Measurements from ENCODE around the gene VTN.

VTN gene

DNA sequence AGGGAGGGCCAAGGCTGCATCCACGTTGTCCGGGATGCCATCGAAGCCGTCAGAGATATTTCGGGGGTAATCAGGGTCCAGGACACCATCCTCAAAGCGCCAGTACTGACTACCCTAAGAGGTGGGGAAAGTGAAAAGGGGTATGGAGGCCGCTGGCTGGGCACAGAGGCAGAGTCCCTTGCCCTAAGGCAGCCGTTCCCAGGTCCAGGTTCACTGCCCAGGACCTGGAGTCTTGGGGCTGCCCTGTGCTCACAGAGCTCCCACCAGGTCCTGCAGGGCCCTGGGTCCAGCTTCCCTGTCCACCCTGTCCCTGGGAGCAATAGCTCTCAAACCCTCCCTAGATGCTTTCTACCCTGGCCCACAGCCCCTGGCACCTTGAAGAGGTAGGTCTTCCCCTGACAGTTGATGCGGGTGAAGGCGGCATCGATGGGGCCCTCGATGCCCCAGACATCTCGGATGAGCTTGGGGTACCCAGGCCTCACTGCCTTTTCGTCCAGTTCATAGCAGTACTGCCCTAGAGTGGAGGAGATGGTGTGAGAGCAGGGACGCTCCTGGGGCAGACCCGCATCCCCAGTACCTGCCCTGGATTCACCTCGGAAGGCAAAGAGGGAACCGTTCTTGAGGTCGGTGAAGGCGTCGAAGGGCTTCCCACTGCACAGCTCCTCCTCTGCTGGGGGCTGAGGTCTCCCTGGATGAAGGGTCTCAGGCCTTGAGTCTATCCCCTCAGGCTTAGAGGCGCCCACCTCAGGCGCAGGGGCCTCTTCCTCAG lies 1.0 kb downstream of the VTN start:
- Mint-ChIP-seq H3K9me3 (no peaks in the 10 kb centered on the region), H3K27me3 (ENCODE audit: low read depth) (peaks cover 14% of the 10 kb centered on the region), H3K4me3 (peak overlapping the region in 1 of 3 experiments; percentile 26), H3K36me3 (ENCODE audit: low read depth) (no peaks in the 10 kb centered on the region), H3K27ac (no peak overlapping the region), H3K4me1 (peaks cover 16% of the 10 kb centered on the region)
- TF ChIP-seq, protein P1, sequence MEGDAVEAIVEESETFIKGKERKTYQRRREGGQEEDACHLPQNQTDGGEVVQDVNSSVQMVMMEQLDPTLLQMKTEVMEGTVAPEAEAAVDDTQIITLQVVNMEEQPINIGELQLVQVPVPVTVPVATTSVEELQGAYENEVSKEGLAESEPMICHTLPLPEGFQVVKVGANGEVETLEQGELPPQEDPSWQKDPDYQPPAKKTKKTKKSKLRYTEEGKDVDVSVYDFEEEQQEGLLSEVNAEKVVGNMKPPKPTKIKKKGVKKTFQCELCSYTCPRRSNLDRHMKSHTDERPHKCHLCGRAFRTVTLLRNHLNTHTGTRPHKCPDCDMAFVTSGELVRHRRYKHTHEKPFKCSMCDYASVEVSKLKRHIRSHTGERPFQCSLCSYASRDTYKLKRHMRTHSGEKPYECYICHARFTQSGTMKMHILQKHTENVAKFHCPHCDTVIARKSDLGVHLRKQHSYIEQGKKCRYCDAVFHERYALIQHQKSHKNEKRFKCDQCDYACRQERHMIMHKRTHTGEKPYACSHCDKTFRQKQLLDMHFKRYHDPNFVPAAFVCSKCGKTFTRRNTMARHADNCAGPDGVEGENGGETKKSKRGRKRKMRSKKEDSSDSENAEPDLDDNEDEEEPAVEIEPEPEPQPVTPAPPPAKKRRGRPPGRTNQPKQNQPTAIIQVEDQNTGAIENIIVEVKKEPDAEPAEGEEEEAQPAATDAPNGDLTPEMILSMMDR (IDR thresholded peaks at IDR 0.05; ENCODE audit: unreplicated experiment in 3 of 3), result no peak

DNA sequence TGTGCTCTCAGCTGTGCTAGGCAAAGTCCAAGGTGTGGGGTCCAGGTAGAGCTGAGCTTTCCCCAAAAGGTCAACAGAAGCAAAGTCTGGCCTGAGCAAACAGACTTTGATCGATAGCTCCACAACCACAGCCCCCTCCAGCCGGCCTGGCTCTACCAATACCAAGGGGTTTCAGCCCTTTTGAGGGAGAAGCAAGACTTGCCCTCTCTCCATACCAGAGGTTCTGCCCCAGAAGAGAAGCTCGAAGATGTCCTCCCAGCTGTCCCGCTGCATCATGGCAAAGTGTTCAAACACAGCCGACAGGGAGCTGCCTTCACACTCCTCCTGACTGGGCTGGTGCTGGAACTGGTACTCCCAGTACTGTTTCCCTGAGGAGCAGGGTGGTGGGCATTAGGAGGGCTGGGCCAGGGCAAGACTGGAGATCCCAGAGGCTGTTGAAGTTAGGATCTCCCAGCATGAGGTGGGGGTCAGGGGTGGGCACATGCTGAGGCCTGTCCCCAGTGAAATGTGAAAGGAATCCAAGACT lies 1.7 kb downstream of the VTN start:
- peaks cover 8% of the 10 kb centered on the region for H3K27me3 Mint-ChIP-seq (ENCODE audit: low read depth)
- H3K36me3 Mint-ChIP-seq (ENCODE audit: low read depth), result peaks cover 4% of the 10 kb centered on the region
- TF ChIP-seq, protein P1 (IDR thresholded peaks at IDR 0.05; ENCODE audit: unreplicated experiment in 3 of 3), result no peak
- H3K9me3 Mint-ChIP-seq, result no peaks in the 10 kb centered on the region
- H3K4me1 Mint-ChIP-seq, result peaks cover 12% of the 10 kb centered on the region
- no peak overlapping the region for H3K4me3 Mint-ChIP-seq
- peak overlapping the region in 1 of 3 experiments; percentile 17 for H3K27ac Mint-ChIP-seq

DNA sequence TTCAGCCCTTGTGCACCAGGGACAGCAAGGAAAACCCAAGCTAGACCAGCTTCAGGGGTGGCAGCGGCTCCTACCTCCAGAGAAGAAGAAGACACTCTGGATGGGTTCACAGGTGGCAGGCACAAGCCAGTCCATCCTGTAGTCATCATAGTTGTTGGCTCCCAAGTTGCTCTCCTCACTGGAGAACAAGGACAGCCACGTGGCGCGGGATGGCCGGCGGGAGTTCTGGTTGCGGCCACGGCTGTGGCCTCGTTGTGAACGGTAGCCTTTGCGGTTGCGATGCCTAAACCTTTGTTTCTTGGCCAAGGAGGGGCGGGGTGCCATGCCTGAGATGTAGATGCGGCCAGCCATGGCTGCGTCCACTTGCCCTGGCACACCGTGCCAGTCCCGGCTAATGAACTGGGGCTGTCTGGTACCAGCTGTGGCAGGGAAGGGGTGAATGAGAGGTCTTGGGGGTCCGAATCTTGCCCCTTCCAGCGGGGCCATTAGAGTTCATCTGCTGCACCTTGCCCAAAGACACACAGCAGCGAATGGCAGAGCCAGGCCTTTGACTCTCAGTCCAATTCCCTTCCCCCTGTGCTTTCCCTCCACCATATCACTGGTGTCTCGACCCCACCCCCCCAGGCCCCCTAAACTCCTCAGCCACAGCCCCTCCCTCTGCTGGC lies 2.3 kb downstream of the VTN start:
- Mint-ChIP-seq H3K9me3 (no peaks in the 10 kb centered on the region), H3K4me3 (no peak overlapping the region), H3K27ac (no peak overlapping the region), H3K36me3 (ENCODE audit: low read depth) (peaks cover 5% of the 10 kb centered on the region), H3K4me1 (peaks cover 11% of the 10 kb centered on the region), H3K27me3 (ENCODE audit: low read depth) (peaks cover 2% of the 10 kb centered on the region)
- TF ChIP-seq, protein P1 (IDR thresholded peaks at IDR 0.05; ENCODE audit: unreplicated experiment in 3 of 3), result no peak

DNA sequence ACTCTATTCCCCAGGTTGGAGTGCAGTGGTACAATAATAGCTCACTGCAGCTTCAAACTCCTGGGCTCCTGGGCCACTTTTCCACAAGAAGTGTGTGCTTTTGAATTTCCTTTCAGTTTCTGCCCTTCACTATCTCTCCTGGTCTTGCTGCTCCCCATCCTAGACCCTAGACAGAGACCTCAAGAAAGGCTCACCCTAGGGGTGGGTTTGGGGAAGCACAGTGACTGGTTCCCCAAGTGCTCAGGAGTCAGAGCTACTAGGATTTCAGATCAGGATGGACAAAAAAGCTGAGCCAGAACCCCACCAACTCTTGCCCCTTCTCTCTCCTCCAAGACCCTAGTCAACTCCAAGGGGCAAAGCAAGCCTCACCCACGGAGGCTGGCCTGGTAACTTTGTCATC lies 3.5 kb downstream of the VTN start:
- Mint-ChIP-seq H3K36me3 (ENCODE audit: low read depth) (peaks cover 8% of the 10 kb centered on the region), H3K9me3 (no peaks in the 10 kb centered on the region), H3K27me3 (ENCODE audit: low read depth) (no peaks in the 10 kb centered on the region), H3K27ac (no peak overlapping the region), H3K4me1 (peaks cover 11% of the 10 kb centered on the region), H3K4me3 (no peak overlapping the region)
- TF ChIP-seq, protein P1 (IDR thresholded peaks at IDR 0.05; ENCODE audit: unreplicated experiment in 3 of 3), result no peak

DNA sequence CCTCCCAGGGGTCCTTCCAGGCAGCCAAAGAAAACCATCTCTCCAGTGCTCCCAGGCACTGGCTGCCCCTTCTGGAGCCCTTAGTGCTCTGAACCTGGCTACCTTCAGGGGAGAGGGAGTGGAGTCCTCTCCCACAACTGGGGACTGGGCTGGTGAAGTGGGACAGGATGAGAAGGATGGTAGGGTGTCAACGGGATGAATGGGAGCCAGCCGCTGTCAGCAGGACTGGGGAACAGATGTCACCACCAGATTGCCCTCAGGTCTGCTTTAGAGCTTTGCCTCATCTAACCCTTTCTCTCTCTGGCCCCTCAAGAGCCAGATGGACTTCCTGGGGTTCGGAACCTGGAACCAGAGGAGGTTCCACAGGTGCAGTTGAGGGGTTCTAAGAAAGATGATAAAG lies 4.6 kb downstream of the VTN start:
- H3K4me1 Mint-ChIP-seq, result peaks cover 5% of the 10 kb centered on the region
- no peak overlapping the region for H3K27ac Mint-ChIP-seq
- peaks cover 17% of the 10 kb centered on the region for H3K36me3 Mint-ChIP-seq (ENCODE audit: low read depth)
- no peaks in the 10 kb centered on the region for H3K9me3 Mint-ChIP-seq
- TF ChIP-seq, protein P1 (IDR thresholded peaks at IDR 0.05; ENCODE audit: unreplicated experiment in 3 of 3), result no peak
- H3K27me3 Mint-ChIP-seq (ENCODE audit: low read depth), result no peaks in the 10 kb centered on the region
- H3K4me3 Mint-ChIP-seq, result no peak overlapping the region
